GM12864 (cell line): ENCODE measurements around the gene STRBP.

Source experiments
- DNase-seq: peaks from one replicate; pipeline ENCODE4 v3.0.0-alpha.2; 2011; ENCODE audit warnings: low read depth
- H3K4me3 ChIP-seq: 2 replicates; pipeline ENCODE4 v1.5.1; 2011; ENCODE audit warnings: mild to moderate bottlenecking, low read depth, low read length, control low read depth
- TF ChIP-seq, protein P1 (sequence below): IDR thresholded peaks from 2 replicates; pipeline ENCODE4 v1.5.1; 2011; ENCODE audit warnings: low read depth, mild to moderate bottlenecking, moderate library complexity, low read length, control low read depth, inconsistent platforms; ENCODE audit errors: missing control alignments

The STRBP gene

DNA sequence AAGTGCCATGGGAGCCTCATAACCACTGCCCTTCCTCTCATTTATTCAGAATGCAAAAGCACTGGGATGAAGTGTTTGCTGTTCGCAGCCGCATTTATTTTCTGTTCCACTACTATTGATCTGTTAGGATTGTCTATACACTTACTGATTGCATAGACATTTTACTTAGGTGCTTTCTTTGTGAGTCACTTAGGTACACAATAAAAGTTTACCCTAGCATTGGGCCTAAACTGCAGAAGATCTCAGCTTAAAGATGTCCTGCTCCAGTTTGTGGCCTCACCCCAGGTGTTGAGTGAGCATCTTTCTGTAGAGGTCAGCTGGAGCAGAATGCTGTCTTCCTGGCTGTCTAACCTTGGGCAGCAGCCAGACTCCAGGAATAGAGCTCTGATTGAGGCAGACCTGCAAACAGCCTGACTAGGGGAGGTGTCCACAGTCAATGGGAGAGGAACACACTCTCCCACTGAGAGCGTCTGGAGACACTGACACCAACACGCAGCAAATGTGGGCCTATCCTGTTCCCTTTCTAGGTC is 181.0 kb downstream of the STRBP start:
- no peak for DNase-seq
- TF ChIP-seq, protein P1, sequence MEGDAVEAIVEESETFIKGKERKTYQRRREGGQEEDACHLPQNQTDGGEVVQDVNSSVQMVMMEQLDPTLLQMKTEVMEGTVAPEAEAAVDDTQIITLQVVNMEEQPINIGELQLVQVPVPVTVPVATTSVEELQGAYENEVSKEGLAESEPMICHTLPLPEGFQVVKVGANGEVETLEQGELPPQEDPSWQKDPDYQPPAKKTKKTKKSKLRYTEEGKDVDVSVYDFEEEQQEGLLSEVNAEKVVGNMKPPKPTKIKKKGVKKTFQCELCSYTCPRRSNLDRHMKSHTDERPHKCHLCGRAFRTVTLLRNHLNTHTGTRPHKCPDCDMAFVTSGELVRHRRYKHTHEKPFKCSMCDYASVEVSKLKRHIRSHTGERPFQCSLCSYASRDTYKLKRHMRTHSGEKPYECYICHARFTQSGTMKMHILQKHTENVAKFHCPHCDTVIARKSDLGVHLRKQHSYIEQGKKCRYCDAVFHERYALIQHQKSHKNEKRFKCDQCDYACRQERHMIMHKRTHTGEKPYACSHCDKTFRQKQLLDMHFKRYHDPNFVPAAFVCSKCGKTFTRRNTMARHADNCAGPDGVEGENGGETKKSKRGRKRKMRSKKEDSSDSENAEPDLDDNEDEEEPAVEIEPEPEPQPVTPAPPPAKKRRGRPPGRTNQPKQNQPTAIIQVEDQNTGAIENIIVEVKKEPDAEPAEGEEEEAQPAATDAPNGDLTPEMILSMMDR = no peak
- no peak overlapping the region for H3K4me3 ChIP-seq

DNA sequence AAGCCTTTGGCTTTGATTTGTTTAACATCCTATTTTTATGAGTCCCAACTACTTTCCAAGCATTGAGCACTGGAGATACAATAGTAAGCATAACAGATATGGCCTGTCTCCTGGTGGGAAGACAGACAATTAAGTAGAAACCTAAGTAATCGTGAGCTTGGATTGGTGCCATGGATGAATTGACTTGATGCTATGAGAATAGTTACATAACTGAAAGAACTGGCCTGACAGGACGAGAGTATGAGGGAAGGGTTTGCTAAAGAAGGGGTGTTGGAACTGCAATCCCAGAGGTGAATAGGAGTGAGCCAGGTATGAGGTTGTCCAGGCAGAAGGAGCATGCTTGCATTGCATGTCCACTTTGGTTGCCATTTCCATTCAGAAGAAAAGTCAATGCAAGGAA is 182.5 kb downstream of the STRBP start:
- no peak overlapping the region for H3K4me3 ChIP-seq
- DNase-seq = no peak
- TF ChIP-seq, protein P1 = no peak

DNA sequence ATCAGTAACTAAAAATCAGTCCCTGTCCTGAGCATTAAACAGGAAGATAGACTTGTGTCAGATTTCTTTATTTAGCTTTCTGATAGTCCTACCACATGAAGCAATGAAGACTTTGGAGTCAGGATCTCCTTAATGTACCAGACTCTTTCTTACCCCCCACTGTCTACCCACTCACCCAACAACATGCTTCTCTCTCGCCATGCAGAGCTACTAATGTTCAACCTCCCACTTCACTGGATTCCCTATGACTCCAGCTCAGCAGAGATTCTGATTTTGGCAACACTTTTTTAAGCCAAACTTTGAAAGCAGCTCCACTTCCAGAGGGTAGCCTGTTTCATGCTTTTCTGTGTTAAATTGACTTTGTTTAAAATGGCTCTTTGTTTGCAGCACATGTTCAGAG is 184.1 kb downstream of the STRBP start:
- no peak overlapping the region for H3K4me3 ChIP-seq
- TF ChIP-seq, protein P1 = no peak
- DNase-seq = no peak

DNA sequence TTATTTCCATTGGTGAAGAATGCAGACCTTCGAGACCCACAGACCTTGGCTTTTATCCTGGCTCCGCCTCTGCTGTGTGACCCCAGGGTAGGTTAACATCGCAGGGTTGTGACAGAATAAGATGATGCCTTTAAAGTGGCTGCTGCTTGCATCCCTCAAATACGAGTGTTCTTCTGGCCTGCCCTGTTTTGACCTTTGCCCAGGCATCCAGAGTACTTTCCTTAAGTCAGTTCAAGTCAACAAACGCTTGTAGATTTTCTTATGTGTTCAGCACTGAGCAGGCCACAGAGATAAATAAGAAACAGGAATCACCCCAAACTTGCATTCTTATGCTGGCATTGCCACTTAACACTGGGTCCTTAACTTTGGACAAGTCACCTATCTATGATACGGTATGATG is 184.7 kb downstream of the STRBP start:
- TF ChIP-seq, protein P1 = no peak

DNA sequence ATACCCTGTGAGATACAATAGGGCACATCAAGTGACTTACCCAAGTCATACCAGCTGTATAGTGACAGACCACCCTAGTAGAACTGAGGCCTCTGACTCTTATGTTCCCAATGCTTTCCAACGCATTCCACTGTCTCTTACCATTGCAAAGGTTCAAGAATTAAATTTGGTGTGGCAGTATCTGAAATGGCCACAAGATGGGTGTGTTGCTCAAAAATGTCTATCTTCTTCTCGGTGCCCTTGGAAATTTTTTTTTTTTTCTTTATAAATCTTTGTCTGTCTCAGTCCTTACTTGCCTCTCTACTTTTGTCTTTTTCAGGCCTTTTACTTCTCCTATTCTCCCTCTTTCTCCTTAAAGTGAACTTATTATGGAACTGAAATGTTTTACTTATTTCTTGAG is 186.6 kb downstream of the STRBP start:
- H3K4me3 ChIP-seq = no peak overlapping the region
- peak; percentile 19 for DNase-seq
- TF ChIP-seq, protein P1 = peak; percentile 65

More for the DNA sequence above, 184.7 kb downstream of the STRBP start:
- DNase-seq = no peak
- no peak overlapping the region for H3K4me3 ChIP-seq

DNA sequence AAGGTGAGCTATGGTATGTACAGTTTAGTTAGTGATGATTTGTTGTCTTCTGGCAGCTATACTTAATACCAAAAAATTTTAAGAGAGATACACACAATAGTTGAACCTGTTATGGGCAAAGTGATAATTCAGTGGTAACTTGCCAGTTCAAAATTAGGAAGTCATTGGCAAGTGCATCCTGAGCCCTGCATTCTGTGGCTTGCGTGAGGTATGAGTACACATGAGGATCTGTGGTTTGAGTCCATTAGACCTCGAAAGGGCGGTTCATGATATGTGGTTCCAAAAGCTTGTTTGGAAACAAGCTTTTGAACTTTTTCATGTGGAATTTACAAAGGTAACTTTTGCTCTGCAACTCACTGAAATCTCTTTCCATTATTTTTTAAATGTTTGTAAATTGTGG is 187.9 kb downstream of the STRBP start:
- no peak for DNase-seq
- H3K4me3 ChIP-seq = no peak overlapping the region
- TF ChIP-seq, protein P1 = no peak

DNA sequence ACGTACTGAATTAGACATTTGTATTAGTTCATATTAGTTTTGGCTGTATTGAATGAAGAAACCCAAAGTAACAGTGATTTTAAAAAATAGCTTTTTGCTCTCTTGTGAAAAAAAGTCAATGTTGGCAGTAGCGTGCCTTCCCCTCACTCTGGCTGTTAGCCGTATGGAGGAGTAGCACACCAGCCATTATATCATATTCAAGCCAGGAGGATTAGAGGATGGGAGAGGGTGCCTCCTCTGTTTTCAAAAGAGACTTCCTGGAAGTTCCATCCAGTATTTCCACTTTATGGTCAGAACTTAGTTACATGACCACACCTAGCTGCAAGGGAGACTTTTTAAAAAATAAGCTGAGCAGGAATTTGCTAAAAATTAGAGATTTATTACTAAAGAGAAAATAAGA is 193.8 kb downstream of the STRBP start:
- TF ChIP-seq, protein P1 = no peak
- no peak for DNase-seq
- H3K4me3 ChIP-seq = no peak overlapping the region
